GM21723 (cell line): ENCODE results near the gene AARSD1.
A peak's percentile ranks its signal among the peaks of the same experiment; 100 is the strongest.
"Not testable (repeated sequence)": the region's sequence is repeated elsewhere in the genome, so short reads cannot be mapped to it uniquely, and the experiment has no call there.

ENCODE experiments used
- ATAC-seq: cut with Tn5 transposase; IDR thresholded peaks from one replicate; pipeline ENCODE4 v1.9.1; 2021; ENCODE audit warnings: mild to moderate bottlenecking, moderate library complexity; ENCODE audit not compliant: unreplicated experiment

The AARSD1 gene

GRCh38 chr17:42964161-42964932 lies at the start of gene AARSD1:
Gene AARSD1, minus strand, starts transcription at chr17:42964454. Its CDS starts 14 bp downstream, at chr17:42964440.
- peak; percentile 77 for ATAC-seq

DNA sequence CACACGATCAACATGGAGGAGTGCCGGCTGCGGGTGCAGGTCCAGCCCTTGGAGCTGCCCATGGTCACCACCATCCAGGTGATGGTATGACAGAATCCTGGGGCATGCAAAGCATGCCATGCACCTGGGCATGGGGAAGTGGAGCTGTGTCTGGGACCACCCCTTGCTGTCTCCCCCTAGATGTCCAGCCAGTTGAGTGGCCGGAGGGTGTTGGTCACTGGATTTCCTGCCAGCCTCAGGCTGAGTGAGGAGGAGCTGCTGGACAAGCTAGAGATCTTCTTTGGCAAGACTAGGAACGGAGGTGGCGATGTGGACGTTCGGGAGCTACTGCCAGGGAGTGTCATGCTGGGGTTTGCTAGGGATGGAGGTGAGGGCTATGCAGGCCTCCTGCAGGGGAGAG lies 49.0 kb upstream of the AARSD1 start:
- ATAC-seq, result no peak

GRCh38 chr17:43011728-43012472 lies 47.6 kb upstream of the AARSD1 start:
- no peak for ATAC-seq

DNA sequence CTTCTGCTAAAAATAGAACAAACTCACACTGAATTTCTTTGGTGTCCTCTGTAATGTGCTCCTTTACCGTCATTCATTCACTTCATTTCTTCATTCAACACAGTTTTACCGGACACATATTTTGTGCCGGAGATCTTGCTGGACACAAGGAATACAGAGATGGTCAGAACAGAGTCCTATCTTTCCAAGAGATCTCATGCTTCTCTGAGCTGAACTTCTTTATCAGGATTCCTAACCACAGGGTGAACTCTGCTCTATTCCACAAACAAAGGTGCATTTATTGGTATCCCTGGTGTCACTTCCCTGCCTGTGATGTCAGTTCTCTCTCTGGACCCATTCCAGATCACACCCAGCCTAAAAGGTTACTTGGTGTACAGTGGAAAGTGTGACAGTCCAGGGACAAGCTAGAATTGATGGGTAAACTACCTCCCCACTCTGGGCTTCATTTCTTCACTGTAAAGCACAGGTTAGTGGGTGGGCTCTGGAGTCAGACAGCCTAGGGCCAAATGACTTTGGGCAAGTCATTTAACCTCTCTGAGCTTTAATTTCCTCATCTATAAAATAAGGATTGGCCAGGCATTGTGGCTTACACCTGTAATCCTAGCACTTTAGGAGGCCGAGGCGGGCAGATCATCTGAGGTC lies 46.5 kb upstream of the AARSD1 start:
- no peak for ATAC-seq

GRCh38 chr17:43006639-43007551 lies 42.6 kb upstream of the AARSD1 start, which contains the start of gene IFI35:
Gene IFI35, plus strand, starts transcription at chr17:43006784. Its CDS starts 164 bp downstream, at chr17:43006948.
- ATAC-seq, result peak; percentile 90

DNA sequence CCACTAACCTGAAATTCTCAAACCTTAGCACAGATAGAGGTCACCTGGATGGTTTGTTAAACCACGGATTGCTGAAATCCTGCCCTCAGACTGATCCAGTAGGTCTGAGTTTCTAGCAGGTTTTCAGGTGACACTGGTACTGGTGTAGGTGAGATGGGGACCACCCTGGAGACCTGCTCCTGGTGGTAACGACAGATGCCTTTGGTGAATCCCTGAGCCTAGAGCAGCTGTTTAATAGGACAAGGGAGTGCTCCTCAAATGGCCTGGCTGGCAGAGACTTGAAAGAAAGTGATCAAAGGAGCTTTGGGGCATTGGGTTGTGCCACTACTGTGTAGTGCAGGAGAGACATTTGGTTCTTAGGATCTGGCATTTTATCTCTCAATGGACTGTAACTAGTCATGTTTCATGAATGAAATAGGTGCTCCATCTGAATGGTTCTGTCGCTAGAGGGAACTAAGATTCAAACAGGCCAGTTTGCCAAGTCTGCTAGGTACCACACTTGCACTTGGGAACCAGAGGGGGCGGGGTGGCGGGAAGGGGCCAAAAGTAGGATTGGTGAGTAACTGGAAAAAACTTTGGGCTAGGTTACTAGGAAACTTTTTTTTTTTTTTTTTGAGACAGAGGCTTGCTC lies 39.4 kb upstream of the AARSD1 start:
- no peak for ATAC-seq

DNA sequence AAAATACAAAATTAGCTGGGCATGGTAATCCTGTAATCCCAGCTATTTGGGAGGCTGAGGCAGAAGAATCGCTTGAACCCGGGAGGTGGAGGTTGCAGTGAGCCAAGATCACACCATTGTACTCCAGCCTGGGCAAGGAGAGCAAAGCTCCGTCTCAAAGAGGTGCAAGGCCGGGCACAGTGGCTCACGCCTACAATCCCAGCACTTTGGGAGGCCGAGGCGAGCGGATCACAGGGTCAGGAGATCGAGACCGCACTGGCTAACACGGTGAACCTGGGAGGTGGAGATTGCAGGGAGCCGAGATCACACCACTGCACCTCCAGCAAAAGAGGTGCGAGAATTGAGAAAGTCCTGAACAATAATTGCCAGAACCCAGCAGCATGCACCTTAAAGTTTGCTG lies 36.6 kb upstream of the AARSD1 start:
- not testable (repeated sequence) for ATAC-seq

- ATAC-seq, result no peak
Observed at GRCh38 chr17:42999003-42999525, 34.8 kb upstream of the AARSD1 start.

DNA sequence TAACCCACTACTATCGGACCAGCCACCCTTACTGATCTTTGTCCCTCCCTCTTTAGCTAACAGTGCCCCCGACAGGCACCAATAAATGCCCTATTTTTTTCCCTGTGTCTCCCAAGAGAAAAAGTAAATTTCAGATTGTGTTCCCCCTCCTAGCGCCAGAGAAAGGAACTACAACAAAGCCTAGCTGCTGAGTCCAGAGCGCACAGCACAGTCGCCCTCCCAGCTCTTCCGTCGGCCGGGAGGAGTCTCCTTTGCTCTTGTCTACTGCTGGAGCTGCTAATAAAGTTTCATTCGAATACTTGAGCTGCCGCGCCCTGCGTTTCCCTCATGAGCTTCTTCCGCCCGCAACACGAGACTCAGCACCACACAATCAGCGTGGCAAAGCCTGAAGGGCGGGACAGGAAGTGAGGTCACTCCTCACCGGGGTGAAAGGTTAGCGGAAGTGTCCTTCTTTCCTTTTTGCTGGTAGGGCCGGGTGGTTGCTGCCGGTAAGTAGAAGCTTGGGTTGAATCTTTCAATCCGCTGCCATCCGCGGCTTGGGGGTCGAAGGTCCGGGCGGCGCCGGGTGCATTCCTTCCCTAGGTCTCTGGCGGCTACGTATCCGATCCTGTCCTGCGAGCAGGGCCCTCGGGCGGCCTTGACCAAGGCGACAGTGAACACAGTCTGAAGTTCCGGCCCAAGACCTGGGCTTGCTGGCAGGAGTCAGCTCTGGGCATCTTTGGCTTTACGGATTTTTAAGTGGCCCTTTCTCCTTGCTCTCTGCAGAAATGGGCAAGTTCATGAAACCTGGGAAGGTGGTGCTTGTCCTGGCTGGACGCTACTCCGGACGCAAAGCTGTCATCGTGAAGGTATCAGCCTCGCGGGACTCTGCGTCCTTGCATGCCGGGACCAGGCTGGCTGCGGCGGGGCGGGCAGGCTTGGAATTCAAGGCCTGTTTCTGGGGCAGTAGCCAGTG lies 34.0 kb upstream of the AARSD1 start, which contains the start of gene RPL27:
Gene RPL27 (plus strand): TSS at position 436 of the 955 bp plus-strand sequence. CDS start 332 bp downstream, at position 768.
- peak; percentile 92 for ATAC-seq

DNA sequence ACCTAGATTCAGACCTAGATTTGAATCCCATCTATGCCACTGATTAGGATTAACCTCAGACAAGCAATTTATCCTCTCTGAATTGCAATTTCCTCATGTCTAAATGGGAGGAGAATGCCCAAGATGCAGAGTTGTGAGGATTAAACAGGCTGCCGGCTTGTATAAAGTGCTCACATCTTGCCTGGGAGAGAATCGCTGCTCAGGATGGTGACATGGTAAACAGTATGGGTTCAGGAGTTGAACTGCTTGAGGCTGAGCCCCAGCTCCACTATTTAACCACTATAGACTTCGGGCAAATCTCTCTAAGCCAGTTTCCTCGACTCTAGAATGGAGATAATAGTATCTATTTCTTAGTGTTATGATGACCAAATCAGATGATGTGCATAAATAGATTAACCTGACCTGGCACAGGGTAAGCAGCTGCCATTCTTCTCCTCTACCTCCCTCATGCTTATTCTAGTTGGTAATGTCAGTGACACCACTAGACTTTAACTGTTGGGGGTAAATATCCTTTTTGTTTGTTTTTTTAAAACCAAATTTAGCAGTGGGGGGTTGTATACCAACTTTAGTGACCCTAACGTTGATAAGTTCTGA lies 33.2 kb upstream of the AARSD1 start:
- ATAC-seq, result no peak

DNA sequence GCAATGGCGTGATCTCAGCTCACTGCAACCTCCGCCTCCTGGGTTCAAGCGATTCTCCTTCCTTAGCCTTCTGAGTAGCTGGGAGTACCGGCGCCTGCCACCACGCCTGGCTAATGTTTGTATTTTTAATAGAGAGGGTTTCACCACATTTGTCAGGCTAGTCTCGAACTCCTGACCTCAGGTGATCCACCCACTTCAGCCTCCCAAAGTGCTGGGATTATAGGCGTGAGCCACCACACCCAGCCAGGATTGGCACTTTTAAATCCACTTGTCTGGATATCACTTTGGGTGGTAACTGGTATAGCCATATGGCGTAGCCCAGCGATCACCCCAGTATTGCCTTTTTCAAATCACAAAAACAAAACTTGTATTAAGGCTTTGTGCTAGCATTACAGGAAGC lies 29.7 kb upstream of the AARSD1 start:
- ATAC-seq, result not testable (repeated sequence)

GRCh38 chr17:42992872-42993271 lies 28.6 kb upstream of the AARSD1 start:
- no peak for ATAC-seq

- ATAC-seq, result no peak
Observed at GRCh38 chr17:42991471-42991870, 27.2 kb upstream of the AARSD1 start.

DNA sequence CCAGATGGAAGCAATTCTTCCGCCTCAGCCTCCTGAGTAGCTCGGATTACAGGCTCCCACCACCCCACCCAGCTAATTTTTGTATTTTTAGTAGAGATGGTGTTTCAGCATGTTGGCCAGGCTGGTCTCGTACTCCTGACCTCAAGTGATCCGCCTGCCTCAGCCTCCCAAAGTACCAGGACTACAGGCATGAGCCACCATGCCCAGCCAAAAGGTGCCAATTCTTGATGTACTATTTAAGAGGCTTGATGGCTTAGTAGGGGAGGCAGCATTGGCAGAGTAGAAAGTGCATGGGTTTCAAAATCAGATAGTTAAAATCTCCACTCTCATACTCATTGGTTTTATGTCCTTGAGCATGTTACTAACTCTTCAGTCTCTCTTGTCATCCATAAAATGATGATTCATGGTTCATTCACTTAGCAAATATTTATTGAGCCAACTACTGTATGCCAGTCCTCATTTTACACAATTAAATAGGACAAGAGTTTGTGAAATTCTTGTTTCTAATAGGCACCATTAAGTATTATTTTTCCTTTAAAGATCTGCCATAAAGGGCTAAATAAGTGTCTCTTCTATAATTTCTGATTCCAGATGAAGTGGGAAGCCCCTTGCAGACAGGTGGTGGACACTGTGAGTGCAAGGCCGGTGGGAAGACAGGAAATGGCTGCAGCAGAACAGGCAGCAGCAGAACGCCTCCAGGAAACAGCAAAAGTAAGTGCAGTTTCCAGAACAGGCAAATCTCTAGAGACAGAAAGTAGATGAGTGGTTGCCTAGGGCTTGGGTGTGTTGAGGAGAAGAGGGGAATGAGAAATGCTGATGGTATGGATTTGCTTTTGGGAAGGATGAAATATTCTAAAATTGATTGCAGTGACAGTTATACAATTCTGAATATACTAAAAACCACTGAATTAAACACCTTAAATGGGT lies 25.7 kb upstream of the AARSD1 start:
- no peak for ATAC-seq

GRCh38 chr17:42989141-42989540 lies 24.9 kb upstream of the AARSD1 start:
- ATAC-seq, result no peak

DNA sequence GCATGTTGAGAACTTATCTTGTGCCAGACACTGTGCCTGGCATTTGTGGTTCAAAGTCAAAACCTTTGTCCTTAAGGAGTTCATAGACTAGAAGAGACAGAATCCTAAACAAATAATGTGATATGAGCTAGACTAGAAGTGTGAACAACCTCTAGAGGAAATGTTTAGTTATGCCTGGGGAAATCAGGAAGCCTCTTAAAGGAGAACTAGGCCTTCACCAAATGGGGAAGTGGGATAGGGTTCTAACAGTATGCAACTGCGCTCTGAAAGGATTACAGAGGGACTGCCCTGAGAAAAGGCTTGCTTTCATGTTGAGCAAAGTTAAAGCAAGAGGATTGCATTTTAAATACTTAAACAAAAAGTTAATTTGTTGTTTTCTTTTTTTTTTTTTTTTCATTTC lies 21.0 kb upstream of the AARSD1 start:
- peak; percentile 56 for ATAC-seq

GRCh38 chr17:42982266-42982665 lies 18.0 kb upstream of the AARSD1 start:
- no peak for ATAC-seq
